OCI-LY1 (cell line): ENCODE results near the gene IFIH1.

ENCODE experiments used
- H2AFZ ChIP-seq: fragments of 200-600 bp; sonication (generic), shearing (Covaris generic); 2 replicates; pipeline ENCODE4 v1.6.0; 2014; ENCODE audit warnings: antibody characterized with exemption, mild to moderate bottlenecking, low read length
- H3F3A ChIP-seq: fragments of 200-600 bp; sonication (generic), shearing (Covaris generic); 2 replicates; pipeline ENCODE4 v1.6.0; 2014; ENCODE audit warnings: mild to moderate bottlenecking, antibody characterized with exemption, low read length, moderate library complexity; ENCODE audit not compliant: insufficient read depth
- H3K27ac ChIP-seq: fragments of 200-600 bp; sonication (generic); 2 replicates; pipeline ENCODE4 v1.5.1; 2014; ENCODE audit warnings: low read length, mixed run types, mild to moderate bottlenecking, low read depth; ENCODE audit not compliant: poor library complexity, severe bottlenecking
- H3K27me3 ChIP-seq: fragments of 200-600 bp; sonication (generic); 2 replicates; pipeline ENCODE4 v1.6.0; 2014; ENCODE audit warnings: antibody characterized with exemption, mild to moderate bottlenecking, low read length, moderate library complexity; ENCODE audit not compliant: insufficient read depth
- H3K36me3 ChIP-seq: fragments of 200-600 bp; sonication (generic); 2 replicates; pipeline ENCODE4 v1.6.1; 2014; ENCODE audit warnings: mild to moderate bottlenecking, antibody characterized with exemption, low read length, moderate library complexity, mixed read lengths; ENCODE audit not compliant: insufficient read depth
- H3K4me1 ChIP-seq: fragments of 200-600 bp; sonication (generic); 2 replicates; pipeline ENCODE4 v1.5.1; 2014; ENCODE audit warnings: mild to moderate bottlenecking, low read length, moderate library complexity; ENCODE audit not compliant: insufficient read depth, severe bottlenecking
- H3K4me2 ChIP-seq: fragments of 200-600 bp; sonication (generic), shearing (Covaris generic); 2 replicates; pipeline ENCODE4 v1.6.1; 2014; ENCODE audit warnings: low read length
- H3K4me3 ChIP-seq: fragments of 200-600 bp; sonication (generic); 2 replicates; pipeline ENCODE4 v1.5.1; 2014; ENCODE audit warnings: low read length, low read depth, mild to moderate bottlenecking, mixed read lengths; ENCODE audit not compliant: poor library complexity, severe bottlenecking
- H3K79me2 ChIP-seq: fragments of 200-600 bp; shearing (Covaris generic); 2 replicates; pipeline ENCODE4 v1.6.1; 2016; ENCODE audit warnings: mixed run types, low read length, mixed read lengths; ENCODE audit not compliant: insufficient read depth
- H3K9ac ChIP-seq: fragments of 200-600 bp; sonication (generic), shearing (Covaris generic); 2 replicates; pipeline ENCODE4 v1.6.1; 2014; ENCODE audit warnings: mild to moderate bottlenecking, low read length, mixed read lengths
- H3K9me2 ChIP-seq: fragments of 200-600 bp; sonication (generic), shearing (Covaris generic); 2 replicates; pipeline ENCODE4 v1.6.1; 2014; ENCODE audit warnings: low read depth, mild to moderate bottlenecking, low read length, mixed read lengths
- H3K9me3 ChIP-seq: fragments of 200-600 bp; shearing (Covaris generic); 2 replicates; pipeline ENCODE4 v1.6.1; 2014; ENCODE audit warnings: low read length, mixed read lengths
- H4K20me1 ChIP-seq: fragments of 200-600 bp; sonication (generic), shearing (Covaris generic); 2 replicates; pipeline ENCODE4 v1.6.0; 2016; ENCODE audit warnings: mild to moderate bottlenecking, low read length; ENCODE audit not compliant: insufficient read depth
- CTCF ChIP-seq: fragments of 200-600 bp; sonication (generic), shearing (Covaris generic); IDR thresholded peaks from 2 replicates; pipeline ENCODE4 v1.5.1; 2017; ENCODE audit warnings: mild to moderate bottlenecking, antibody characterized with exemption, low read length, moderate library complexity, mixed read lengths
- EZH2 ChIP-seq: fragments of 200-600 bp; sonication (generic), shearing (Covaris generic); IDR thresholded peaks from 2 replicates; pipeline ENCODE4 v1.8.0; 2017; ENCODE audit warnings: borderline replicate concordance, mixed run types, mild to moderate bottlenecking, antibody characterized with exemption, low read length, moderate library complexity, mixed read lengths

Gene IFIH1

GRCh38 chr2:162265666-162266459, 52.6 kb downstream of the IFIH1 start:
- Histone ChIP-seq H3K36me3 (no peaks in the 10 kb centered on the region), H3K4me1 (no peaks in the 10 kb centered on the region), H3K9me2 (no peaks in the 10 kb centered on the region), H4K20me1 (no peaks in the 10 kb centered on the region), H3K9me3 (no peaks in the 10 kb centered on the region), H3K9ac (no peak overlapping the region), H3F3A (no peaks in the 10 kb centered on the region), H3K27ac (no peak overlapping the region), H2AFZ (no peak overlapping the region), H3K79me2 (no peaks in the 10 kb centered on the region), H3K4me2 (no peak overlapping the region), H3K4me3 (no peak overlapping the region), H3K27me3 (no peaks in the 10 kb centered on the region)
- TF ChIP-seq EZH2 (no peak), CTCF (no peak)

GRCh38 chr2:162261032-162261945, 57.2 kb downstream of the IFIH1 start:
- no peaks in the 10 kb centered on the region for H3K4me1 ChIP-seq

GRCh38 chr2:162258686-162259085, 59.8 kb downstream of the IFIH1 start:
- Histone ChIP-seq H3K9ac (no peak overlapping the region), H2AFZ (no peak overlapping the region), H3K4me2 (no peak overlapping the region), H3K79me2 (no peaks in the 10 kb centered on the region), H3F3A (no peaks in the 10 kb centered on the region), H3K4me1 (no peaks in the 10 kb centered on the region), H4K20me1 (no peaks in the 10 kb centered on the region), H3K27ac (no peak overlapping the region), H3K9me3 (no peaks in the 10 kb centered on the region), H3K9me2 (no peaks in the 10 kb centered on the region), H3K4me3 (no peak overlapping the region), H3K27me3 (no peaks in the 10 kb centered on the region), H3K36me3 (no peaks in the 10 kb centered on the region)
- TF ChIP-seq CTCF (no peak), EZH2 (no peak)

More at GRCh38 chr2:162261032-162261945, 57.2 kb downstream of the IFIH1 start:
- no peak overlapping the region for H3K27ac ChIP-seq
- no peaks in the 10 kb centered on the region for H3K79me2 ChIP-seq
- H4K20me1 ChIP-seq, result no peaks in the 10 kb centered on the region
- no peak for TF ChIP-seq CTCF
- TF ChIP-seq EZH2, result no peak
- H3K9me2 ChIP-seq, result no peaks in the 10 kb centered on the region
- no peaks in the 10 kb centered on the region for H3K27me3 ChIP-seq
- H3K9me3 ChIP-seq, result no peaks in the 10 kb centered on the region
- H3F3A ChIP-seq, result no peaks in the 10 kb centered on the region
- H3K4me3 ChIP-seq, result no peak overlapping the region
- no peaks in the 10 kb centered on the region for H3K36me3 ChIP-seq
- H3K4me2 ChIP-seq, result no peak overlapping the region
- H3K9ac ChIP-seq, result no peak overlapping the region
- no peak overlapping the region for H2AFZ ChIP-seq
